ENCODE measurements around the gene ACRBP. TPM values are rescaled to one million over a fixed set of nuclear protein-coding genes. Genes with fewer than 3 reads are reported as not detected.
A peak's percentile ranks its signal among the peaks of the same experiment; 100 is the strongest.

The ACRBP gene
- total and polyA plus RNA-seq, 2 donors (not counting 1 experiment from before 2014, with no cell fraction given) = 10.7 to 12.3 TPM

- Histone ChIP-seq H3K4me1 (ENCODE audit: control insufficient read depth in 2 of 2, insufficient read depth in 2 of 2, low read length in 2 of 2) (peaks cover 40 to 51% of the 10 kb centered on the region in 2 donors), H3K4me3 (ENCODE audit: control extremely low read depth in 1 of 5, extremely low read depth in 1 of 5, insufficient read depth in 1 of 5, low read depth in 2 of 5, low read length in 4 of 5) (peak overlapping the region; percentile 26 to 94 (median 90)), H3K4me2 (replicated peaks; ENCODE audit: low read depth, low read length, poor library complexity, severe bottlenecking) (peak overlapping the region; percentile 98), H3K27me3 (replicated peaks in 1 of 4; ENCODE audit: control extremely low read depth in 1 of 4, control insufficient read depth in 3 of 4, insufficient read depth in 4 of 4, low read length in 3 of 4) (no peaks in the 10 kb centered on the region), H2AFZ (ENCODE audit: insufficient read depth, low read depth, low read length, poor library complexity, severe bottlenecking) (no peak overlapping the region), H3K79me2 (ENCODE audit: control insufficient read depth, insufficient read depth, low read length) (peaks cover 62% of the 10 kb centered on the region), H3K36me3 (replicated peaks in 1 of 2; ENCODE audit: control extremely low read depth in 1 of 2, control insufficient read depth in 1 of 2, extremely low read depth in 1 of 2, insufficient read depth in 2 of 2, low read length in 1 of 2) (peaks cover 2 to 34% of the 10 kb centered on the region in 2 experiments), H3K9me3 (ENCODE audit: control extremely low read depth in 1 of 3, control insufficient read depth in 2 of 3, insufficient read depth in 1 of 3, low read length in 2 of 3) (no peaks in the 10 kb centered on the region), H3K27ac (ENCODE audit: low read length in 2 of 2) (peak overlapping the region; percentile 90 to 95), H4K20me1 (ENCODE audit: control insufficient read depth, insufficient read depth, low read length, poor library complexity, severe bottlenecking) (peaks cover 61% of the 10 kb centered on the region), H3K9ac (ENCODE audit: low read length) (peak overlapping the region; percentile 85)
- Mint-ChIP-seq H3K4me1 (peaks cover 42% of the 10 kb centered on the region), H3K27ac (no peak overlapping the region), H3K9me3 (ENCODE audit: insufficient read depth) (no peaks in the 10 kb centered on the region), H3K27me3 (no peaks in the 10 kb centered on the region), H3K4me3 (no peak overlapping the region)
- no peak for TF ChIP-seq EZH2 (IDR thresholded peaks at IDR 0.05; ENCODE audit: borderline replicate concordance, insufficient read depth, low read depth, low read length, poor library complexity, severe bottlenecking)
- no peak for TF ChIP-seq CTCF (IDR thresholded peaks at IDR 0.05)
- peak; percentile 3 for ATAC-seq (ENCODE audit: low read depth)
- peak; percentile 39 for DNase-seq
- ChIA-PET POLR2A (interaction anchor here (0.5 to 1.8 kb wide), 9 partner anchors 7 to 322 kb away, joined by 3 to 7 read pairs (median 4); partner anchors contain the start of genes LPAR5 and ZNF384), CTCF (interaction anchor here (0.7 to 2.5 kb wide), 6 partner anchors 9 to 245 kb away, joined by 3 to 11 read pairs (median 3); partner anchors contain the start of genes CDCA3 and NOP2)
- 1% methylated on average over 15 of the region's 18 CpGs for WGBS (ENCODE audit: insufficient coverage)
- intact Hi-C loops (cut with micrococcal nuclease) = loop anchor here (1.0 to 2.0 kb wide), 4 partner anchors 30 to 147 kb away; partner anchors contain the start of genes IFFO1, LPAR5, MLF2 and NOP2
These were observed 41.6 kb downstream of the ACRBP start for GRCh38 chr12:6605421-6606330.

Measured in B cell (primary cell).